GM23338 (cell line): ENCODE measurements around the gene CBX6. TPM values are rescaled to one million over a fixed set of nuclear protein-coding genes. Genes with fewer than 3 reads are reported as not detected.
A peak's percentile ranks its signal among the peaks of the same experiment; 100 is the strongest.

ENCODE experiments used
- ATAC-seq: fragments of 200-7000 bp; cut with Tn5 transposase; 3 replicates; pipeline ENCODE4 v1.9.1; 2020
- DNase-seq: peaks from one replicate; pipeline ENCODE4 v3.0.0-alpha.2; 2015; ENCODE audit warnings: low spot score
- H2AFZ ChIP-seq: fragments of 200-600 bp; sonication (generic); 2 replicates; pipeline ENCODE4 v1.8.0; 2016; ENCODE audit warnings: antibody characterized with exemption, mild to moderate bottlenecking, moderate library complexity
- H3F3A ChIP-seq: fragments of 200-600 bp; sonication (generic); replicated peaks from 2 replicates; pipeline ENCODE4 v1.8.0; 2017; ENCODE audit warnings: antibody characterized with exemption, mixed run types, low read depth
- H3K27ac ChIP-seq: fragments of 200-600 bp; sonication (generic); 2 replicates; pipeline ENCODE4 v1.6.1; 2016; ENCODE audit warnings: low read depth
- H3K27me3 ChIP-seq: fragments of 200-600 bp; sonication (generic); 2 replicates; pipeline ENCODE4 v1.8.0; 2016; ENCODE audit warnings: mild to moderate bottlenecking, mixed run types, moderate library complexity; ENCODE audit not compliant: insufficient read depth
- H3K36me3 ChIP-seq: fragments of 200-600 bp; sonication (generic); 2 replicates; pipeline ENCODE4 v1.8.0; 2016; ENCODE audit warnings: mild to moderate bottlenecking; ENCODE audit not compliant: insufficient read depth
- H3K4me1 ChIP-seq: fragments of 200-600 bp; sonication (generic); 2 replicates; pipeline ENCODE4 v1.8.0; 2016; ENCODE audit warnings: mild to moderate bottlenecking, moderate library complexity; ENCODE audit not compliant: insufficient read depth
- H3K4me2 ChIP-seq: fragments of 200-600 bp; sonication (generic); 2 replicates; pipeline ENCODE4 v1.7.1; 2017; ENCODE audit warnings: mixed run types
- H3K4me3 ChIP-seq: fragments of 200-600 bp; sonication (generic); 2 replicates; pipeline ENCODE4 v1.6.1; 2016; ENCODE audit warnings: mixed run types
- H3K79me2 ChIP-seq: fragments of 200-600 bp; sonication (generic); replicated peaks from 2 replicates; pipeline ENCODE4 v1.8.0; 2017; ENCODE audit warnings: mild to moderate bottlenecking; ENCODE audit not compliant: insufficient read depth
- H3K9me2 ChIP-seq: fragments of 200-600 bp; sonication (generic); 2 replicates; pipeline ENCODE4 v1.8.0; 2017; ENCODE audit not compliant: insufficient read depth
- H4K20me1 ChIP-seq: fragments of 200-600 bp; sonication (generic); replicated peaks from 2 replicates; pipeline ENCODE4 v1.8.0; 2017; ENCODE audit warnings: mild to moderate bottlenecking; ENCODE audit not compliant: insufficient read depth
- H3K27ac Mint-ChIP-seq: 2 replicates; pipeline ENCODE4 v1.8.0; 2020; ENCODE audit warnings: inconsistent platforms, mild to moderate bottlenecking, moderate library complexity, mixed read lengths
- H3K27me3 Mint-ChIP-seq: 3 replicates; pipeline ENCODE4 v1.8.0; 2022; ENCODE audit warnings: low read depth, mild to moderate bottlenecking, moderate library complexity, mixed read lengths, inconsistent platforms; ENCODE audit not compliant: insufficient read depth, poor library complexity
- H3K36me3 Mint-ChIP-seq: 3 replicates; pipeline ENCODE4 v1.8.0; 2021; ENCODE audit warnings: low read depth, mild to moderate bottlenecking, inconsistent platforms, moderate library complexity, mixed read lengths
- H3K4me1 Mint-ChIP-seq: 3 replicates; pipeline ENCODE4 v1.8.0; 2020; ENCODE audit warnings: mild to moderate bottlenecking, inconsistent platforms, mixed read lengths
- H3K4me3 Mint-ChIP-seq: 3 replicates; pipeline ENCODE4 v1.8.0; 2021; ENCODE audit warnings: moderate library complexity, mild to moderate bottlenecking, inconsistent platforms, mixed read lengths
- H3K9me3 Mint-ChIP-seq: 3 replicates; pipeline ENCODE4 v1.8.0; 2020; ENCODE audit warnings: moderate library complexity, mild to moderate bottlenecking, inconsistent platforms, mixed read lengths
- EZH2 ChIP-seq: fragments of 200-600 bp; sonication (generic); IDR thresholded peaks from one replicate; pipeline ENCODE4 v1.8.0; 2017; ENCODE audit warnings: antibody characterized with exemption, mild to moderate bottlenecking, low read depth; ENCODE audit not compliant: unreplicated experiment
- EZH2phosphoT487 ChIP-seq: fragments of 200-600 bp; sonication (generic); IDR thresholded peaks from one replicate; pipeline ENCODE4 v1.8.1; 2018; ENCODE audit warnings: antibody characterized with exemption; ENCODE audit not compliant: unreplicated experiment
- JUNB ChIP-seq: IDR thresholded peaks from one replicate; pipeline ENCODE4 v1.6.1; 2016; ENCODE audit warnings: antibody characterized with exemption; ENCODE audit not compliant: unreplicated experiment
- NANOG ChIP-seq: IDR thresholded peaks from 2 replicates; pipeline ENCODE4 v1.6.1; 2016; ENCODE audit warnings: antibody characterized with exemption, borderline replicate concordance
- POLR2AphosphoS5 ChIP-seq: IDR thresholded peaks from 2 replicates; pipeline ENCODE4 v1.6.1; 2016; ENCODE audit warnings: antibody characterized with exemption, low read depth
- ZNF114 ChIP-seq: fragments of 250-450 bp; sonication (Bioruptor Pico); IDR thresholded peaks from 2 replicates; pipeline ENCODE4 v1.5.0; 2020; ENCODE audit warnings: mild to moderate bottlenecking, moderate library complexity
- polyA plus RNA-seq: library from polyadenylated mRNA; unstranded; fragments of >200 nt; fragmentation: Nextera tagmentation; extraction: Ambion mirVana; gene quantifications from 2 replicates; pipeline ENCODE4 v1.2.1, GENCODE V29; 2016
- total RNA-seq: library from RNA; depleted of rRNA; stranded (reverse); fragments of >200 nt; shearing (Covaris generic); gene quantifications from 2 replicates; pipeline ENCODE4 v1.2.3, GENCODE V29; 2014
- TF ChIP-seq, protein P1 (sequence below): fragments of 250-450 bp; sonication (Bioruptor Pico); IDR thresholded peaks from 2 replicates; pipeline ENCODE4 v1.5.0; 2020; ENCODE audit warnings: mild to moderate bottlenecking, moderate library complexity

CBX6 gene
- total and polyA plus RNA-seq, 2 experiments from 2014 or later, result 18.5 to 23.0 TPM

DNA sequence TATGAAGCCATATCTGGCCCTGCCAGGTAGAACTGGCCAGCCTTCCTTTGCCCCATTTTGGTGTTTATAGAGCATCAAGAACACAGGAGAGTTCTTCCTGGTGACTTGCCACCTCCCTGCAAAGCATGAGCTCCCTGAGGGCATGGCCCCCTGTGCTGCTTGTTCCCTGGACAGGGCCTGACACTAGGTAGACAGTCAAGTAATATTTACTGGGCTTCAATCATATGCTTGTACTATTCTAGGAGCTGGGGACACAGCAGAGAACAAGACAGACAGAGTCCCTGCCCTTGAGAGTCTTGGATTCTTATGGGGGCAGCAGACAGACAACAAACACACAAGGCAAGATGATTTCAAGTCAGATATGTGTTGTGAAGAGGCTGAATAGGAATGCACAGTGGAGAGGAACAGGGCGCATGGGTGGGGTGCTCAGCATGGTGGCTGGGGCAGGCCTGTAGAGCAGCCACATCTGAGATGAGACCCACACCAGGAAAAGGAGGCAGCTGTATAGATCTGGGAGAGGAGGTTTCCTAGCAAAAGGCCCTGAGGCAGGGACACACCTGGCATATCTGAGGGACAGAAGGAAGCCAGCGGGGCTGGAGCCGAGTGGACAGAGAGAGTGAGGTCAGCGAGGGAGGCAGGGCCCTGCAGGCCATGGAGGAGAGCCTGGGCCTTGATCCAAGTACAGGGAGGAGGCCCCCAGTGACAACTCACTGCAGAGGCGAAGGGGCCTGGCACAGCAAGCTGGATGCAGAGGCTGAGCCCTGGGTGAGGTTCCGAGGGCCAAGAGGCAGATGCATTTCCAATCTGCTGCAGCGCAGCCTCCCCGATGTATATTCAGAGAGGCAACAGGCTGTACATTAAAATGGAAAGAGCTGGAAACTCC is 10.2 kb upstream of the CBX6 start:
- no peaks in the 10 kb centered on the region for H3F3A ChIP-seq
- no peak overlapping the region for H3K4me2 ChIP-seq
- no peaks in the 10 kb centered on the region for H4K20me1 ChIP-seq
- DNase-seq (no peak), ATAC-seq (no peak)
- H3K4me1 Mint-ChIP-seq, result peaks cover 11% of the 10 kb centered on the region; the same call in 2 of the 3 replicates
- H3K4me3 Mint-ChIP-seq, result no peak overlapping the region
- H3K27me3 Mint-ChIP-seq, result peaks cover 11% of the 10 kb centered on the region
- H3K4me3 ChIP-seq, result no peak overlapping the region
- H2AFZ ChIP-seq, result peak overlapping the region; percentile 53; the same call in 1 of the 2 replicates
- no peaks in the 10 kb centered on the region for H3K9me2 ChIP-seq
- no peaks in the 10 kb centered on the region for H3K36me3 Mint-ChIP-seq
- H3K27ac Mint-ChIP-seq, result no peak overlapping the region
- no peak for TF ChIP-seq EZH2phosphoT487
- no peak for TF ChIP-seq ZNF114 (CRISPR knock-in tag)
- TF ChIP-seq JUNB, result no peak
- no peak for TF ChIP-seq EZH2
- TF ChIP-seq NANOG, result no peak
- TF ChIP-seq, protein P1, sequence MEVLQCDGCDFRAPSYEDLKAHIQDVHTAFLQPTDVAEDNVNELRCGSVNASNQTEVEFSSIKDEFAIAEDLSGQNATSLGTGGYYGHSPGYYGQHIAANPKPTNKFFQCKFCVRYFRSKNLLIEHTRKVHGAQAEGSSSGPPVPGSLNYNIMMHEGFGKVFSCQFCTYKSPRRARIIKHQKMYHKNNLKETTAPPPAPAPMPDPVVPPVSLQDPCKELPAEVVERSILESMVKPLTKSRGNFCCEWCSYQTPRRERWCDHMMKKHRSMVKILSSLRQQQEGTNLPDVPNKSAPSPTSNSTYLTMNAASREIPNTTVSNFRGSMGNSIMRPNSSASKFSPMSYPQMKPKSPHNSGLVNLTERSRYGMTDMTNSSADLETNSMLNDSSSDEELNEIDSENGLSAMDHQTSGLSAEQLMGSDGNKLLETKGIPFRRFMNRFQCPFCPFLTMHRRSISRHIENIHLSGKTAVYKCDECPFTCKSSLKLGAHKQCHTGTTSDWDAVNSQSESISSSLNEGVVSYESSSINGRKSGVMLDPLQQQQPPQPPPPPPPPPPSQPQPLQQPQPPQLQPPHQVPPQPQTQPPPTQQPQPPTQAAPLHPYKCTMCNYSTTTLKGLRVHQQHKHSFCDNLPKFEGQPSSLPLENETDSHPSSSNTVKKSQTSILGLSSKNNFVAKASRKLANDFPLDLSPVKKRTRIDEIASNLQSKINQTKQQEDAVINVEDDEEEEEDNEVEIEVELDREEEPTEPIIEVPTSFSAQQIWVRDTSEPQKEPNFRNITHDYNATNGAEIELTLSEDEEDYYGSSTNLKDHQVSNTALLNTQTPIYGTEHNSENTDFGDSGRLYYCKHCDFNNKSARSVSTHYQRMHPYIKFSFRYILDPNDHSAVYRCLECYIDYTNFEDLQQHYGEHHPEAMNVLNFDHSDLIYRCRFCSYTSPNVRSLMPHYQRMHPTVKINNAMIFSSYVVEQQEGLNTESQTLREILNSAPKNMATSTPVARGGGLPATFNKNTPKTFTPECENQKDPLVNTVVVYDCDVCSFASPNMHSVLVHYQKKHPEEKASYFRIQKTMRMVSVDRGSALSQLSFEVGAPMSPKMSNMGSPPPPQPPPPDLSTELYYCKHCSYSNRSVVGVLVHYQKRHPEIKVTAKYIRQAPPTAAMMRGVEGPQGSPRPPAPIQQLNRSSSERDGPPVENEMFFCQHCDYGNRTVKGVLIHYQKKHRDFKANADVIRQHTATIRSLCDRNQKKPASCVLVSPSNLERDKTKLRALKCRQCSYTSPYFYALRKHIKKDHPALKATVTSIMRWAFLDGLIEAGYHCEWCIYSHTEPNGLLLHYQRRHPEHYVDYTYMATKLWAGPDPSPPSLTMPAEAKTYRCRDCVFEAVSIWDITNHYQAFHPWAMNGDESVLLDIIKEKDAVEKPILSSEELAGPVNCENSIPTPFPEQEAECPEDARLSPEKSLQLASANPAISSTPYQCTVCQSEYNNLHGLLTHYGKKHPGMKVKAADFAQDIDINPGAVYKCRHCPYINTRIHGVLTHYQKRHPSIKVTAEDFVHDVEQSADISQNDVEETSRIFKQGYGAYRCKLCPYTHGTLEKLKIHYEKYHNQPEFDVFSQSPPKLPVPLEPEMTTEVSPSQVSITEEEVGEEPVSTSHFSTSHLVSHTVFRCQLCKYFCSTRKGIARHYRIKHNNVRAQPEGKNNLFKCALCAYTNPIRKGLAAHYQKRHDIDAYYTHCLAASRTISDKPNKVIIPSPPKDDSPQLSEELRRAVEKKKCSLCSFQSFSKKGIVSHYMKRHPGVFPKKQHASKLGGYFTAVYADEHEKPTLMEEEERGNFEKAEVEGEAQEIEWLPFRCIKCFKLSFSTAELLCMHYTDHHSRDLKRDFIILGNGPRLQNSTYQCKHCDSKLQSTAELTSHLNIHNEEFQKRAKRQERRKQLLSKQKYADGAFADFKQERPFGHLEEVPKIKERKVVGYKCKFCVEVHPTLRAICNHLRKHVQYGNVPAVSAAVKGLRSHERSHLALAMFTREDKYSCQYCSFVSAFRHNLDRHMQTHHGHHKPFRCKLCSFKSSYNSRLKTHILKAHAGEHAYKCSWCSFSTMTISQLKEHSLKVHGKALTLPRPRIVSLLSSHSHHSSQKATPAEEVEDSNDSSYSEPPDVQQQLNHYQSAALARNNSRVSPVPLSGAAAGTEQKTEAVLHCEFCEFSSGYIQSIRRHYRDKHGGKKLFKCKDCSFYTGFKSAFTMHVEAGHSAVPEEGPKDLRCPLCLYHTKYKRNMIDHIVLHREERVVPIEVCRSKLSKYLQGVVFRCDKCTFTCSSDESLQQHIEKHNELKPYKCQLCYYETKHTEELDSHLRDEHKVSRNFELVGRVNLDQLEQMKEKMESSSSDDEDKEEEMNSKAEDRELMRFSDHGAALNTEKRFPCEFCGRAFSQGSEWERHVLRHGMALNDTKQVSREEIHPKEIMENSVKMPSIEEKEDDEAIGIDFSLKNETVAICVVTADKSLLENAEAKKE (CRISPR knock-in tag), result no peak
- no peak for TF ChIP-seq POLR2AphosphoS5
- no peaks in the 10 kb centered on the region for H3K27me3 ChIP-seq
- H3K9me3 Mint-ChIP-seq, result no peaks in the 10 kb centered on the region
- H3K36me3 ChIP-seq, result no peaks in the 10 kb centered on the region
- H3K79me2 ChIP-seq, result no peaks in the 10 kb centered on the region
- no peak overlapping the region for H3K27ac ChIP-seq
- no peaks in the 10 kb centered on the region for H3K4me1 ChIP-seq
